Measurements from ENCODE around the gene TEX22.

Gene TEX22

DNA sequence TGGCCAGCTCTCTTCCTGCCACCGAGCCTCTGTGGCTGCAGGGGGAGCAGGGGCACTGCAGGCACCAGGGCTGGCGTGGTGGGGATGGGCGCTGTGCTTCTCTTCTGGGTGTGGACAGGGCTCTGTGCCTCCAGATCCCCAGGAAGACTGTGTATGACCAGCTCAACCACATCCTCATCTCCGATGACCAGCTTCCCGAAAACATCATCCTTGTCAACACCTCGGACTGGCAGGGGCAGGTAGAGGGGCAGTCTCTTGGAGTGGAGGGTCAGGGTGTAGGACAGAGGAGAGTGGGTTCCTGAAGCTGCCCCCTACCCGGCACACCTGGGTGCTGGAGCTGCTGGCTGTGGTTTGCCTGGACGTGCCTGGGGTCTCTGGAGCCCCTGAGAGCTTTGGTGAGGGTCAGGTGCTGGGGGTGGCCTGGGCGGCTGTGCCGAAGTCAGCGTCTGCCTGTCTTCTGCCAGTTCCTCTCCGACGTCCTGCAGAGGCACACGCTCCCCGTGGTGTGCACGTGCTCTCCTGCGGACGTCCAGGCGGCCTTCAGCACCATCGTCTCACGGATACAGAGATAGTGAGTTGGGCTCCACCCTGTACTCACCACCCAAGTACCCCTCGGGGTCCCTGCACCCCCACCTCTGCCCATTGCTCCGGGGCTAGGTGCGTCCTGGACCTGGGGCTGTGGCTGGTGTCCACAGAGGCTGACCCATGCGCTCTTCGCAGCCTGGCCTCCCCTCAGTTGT is 15.8 kb upstream of the TEX22 start:
- H3K4me1 Mint-ChIP-seq = no peaks in the 10 kb centered on the region
- DNase-seq (ENCODE audit: low spot score in 2 of 2) (no peak), ATAC-seq (replicated peaks; ENCODE audit: extremely low read depth, poor library complexity, severe bottlenecking) (no peak)
- no peak overlapping the region for H3K27ac Mint-ChIP-seq (ENCODE audit: low read depth)
- no peak overlapping the region for H3K4me3 Mint-ChIP-seq
- no peaks in the 10 kb centered on the region for H3K9me3 Mint-ChIP-seq
- no peaks in the 10 kb centered on the region for H3K36me3 Mint-ChIP-seq (ENCODE audit: insufficient read depth)
- no peaks in the 10 kb centered on the region for H3K27me3 Mint-ChIP-seq

DNA sequence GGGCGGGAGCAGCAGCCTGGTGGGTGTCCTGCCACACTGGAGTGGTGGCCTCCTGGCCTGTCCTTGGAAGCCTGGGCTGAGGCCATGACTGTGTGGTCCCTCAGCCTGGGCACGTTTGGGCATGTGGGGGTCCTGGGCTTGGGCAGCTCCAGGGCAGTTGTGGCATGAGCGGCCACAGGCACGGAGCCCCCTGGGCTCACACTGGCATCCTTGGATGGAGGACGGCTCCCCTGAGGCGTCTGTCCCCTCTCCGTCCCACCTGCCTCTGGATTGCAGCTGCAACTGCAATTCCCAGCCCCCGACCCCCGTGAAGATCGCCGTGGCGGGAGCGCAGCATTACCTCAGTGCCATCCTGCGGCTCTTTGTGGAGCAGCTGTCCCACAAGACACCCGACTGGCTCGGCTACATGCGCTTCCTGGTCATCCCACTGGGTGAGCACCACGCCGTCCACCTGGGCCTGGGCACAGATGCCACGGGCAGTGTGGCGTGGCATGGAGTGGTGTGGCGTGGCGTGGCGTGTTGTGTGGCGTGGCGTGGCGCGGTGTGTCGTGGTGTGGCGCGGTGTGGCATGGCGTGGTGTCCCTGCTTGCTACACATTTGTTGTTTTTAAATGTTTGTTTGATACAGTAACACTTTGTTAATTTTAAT is 15.1 kb upstream of the TEX22 start:
- ATAC-seq (replicated peaks; ENCODE audit: extremely low read depth, poor library complexity, severe bottlenecking) = no peak
- Mint-ChIP-seq H3K9me3 (no peaks in the 10 kb centered on the region), H3K27ac (ENCODE audit: low read depth) (no peak overlapping the region), H3K27me3 (no peaks in the 10 kb centered on the region), H3K4me1 (no peaks in the 10 kb centered on the region), H3K36me3 (ENCODE audit: insufficient read depth) (peaks cover under 1% of the 10 kb centered on the region), H3K4me3 (no peak overlapping the region)
- no peak for DNase-seq (ENCODE audit: low spot score in 2 of 2)

DNA sequence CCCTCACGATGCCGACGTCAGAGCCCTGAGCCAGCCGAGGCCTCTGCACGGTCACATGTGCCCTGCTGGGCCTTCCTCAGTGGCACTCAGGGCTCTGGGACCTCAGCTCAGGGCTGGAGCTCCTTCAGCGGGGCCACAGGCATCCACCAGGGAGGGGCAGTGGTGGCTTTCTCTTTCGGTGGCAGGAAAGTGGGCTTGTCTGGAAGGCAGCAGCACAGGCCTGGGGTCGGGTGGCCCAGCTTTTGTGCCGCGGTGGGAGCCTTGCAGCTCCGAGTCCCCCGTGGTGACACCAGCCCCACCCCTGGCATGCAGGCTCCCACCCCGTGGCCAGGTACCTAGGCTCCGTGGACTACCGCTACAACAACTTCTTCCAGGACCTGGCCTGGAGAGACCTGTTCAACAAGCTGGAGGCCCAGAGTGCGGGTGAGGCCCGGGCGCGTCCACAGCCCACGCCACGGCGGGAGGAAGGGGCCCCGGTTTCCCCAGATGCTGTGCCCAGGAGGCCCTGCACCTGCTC is 14.2 kb upstream of the TEX22 start:
- no peaks in the 10 kb centered on the region for H3K4me1 Mint-ChIP-seq
- DNase-seq (ENCODE audit: low spot score in 2 of 2) = no peak
- H3K36me3 Mint-ChIP-seq (ENCODE audit: insufficient read depth) = peaks cover 3% of the 10 kb centered on the region
- ATAC-seq (replicated peaks; ENCODE audit: extremely low read depth, poor library complexity, severe bottlenecking) = no peak
- H3K4me3 Mint-ChIP-seq = no peak overlapping the region
- H3K9me3 Mint-ChIP-seq = no peaks in the 10 kb centered on the region
- no peaks in the 10 kb centered on the region for H3K27me3 Mint-ChIP-seq
- no peak overlapping the region for H3K27ac Mint-ChIP-seq (ENCODE audit: low read depth)

DNA sequence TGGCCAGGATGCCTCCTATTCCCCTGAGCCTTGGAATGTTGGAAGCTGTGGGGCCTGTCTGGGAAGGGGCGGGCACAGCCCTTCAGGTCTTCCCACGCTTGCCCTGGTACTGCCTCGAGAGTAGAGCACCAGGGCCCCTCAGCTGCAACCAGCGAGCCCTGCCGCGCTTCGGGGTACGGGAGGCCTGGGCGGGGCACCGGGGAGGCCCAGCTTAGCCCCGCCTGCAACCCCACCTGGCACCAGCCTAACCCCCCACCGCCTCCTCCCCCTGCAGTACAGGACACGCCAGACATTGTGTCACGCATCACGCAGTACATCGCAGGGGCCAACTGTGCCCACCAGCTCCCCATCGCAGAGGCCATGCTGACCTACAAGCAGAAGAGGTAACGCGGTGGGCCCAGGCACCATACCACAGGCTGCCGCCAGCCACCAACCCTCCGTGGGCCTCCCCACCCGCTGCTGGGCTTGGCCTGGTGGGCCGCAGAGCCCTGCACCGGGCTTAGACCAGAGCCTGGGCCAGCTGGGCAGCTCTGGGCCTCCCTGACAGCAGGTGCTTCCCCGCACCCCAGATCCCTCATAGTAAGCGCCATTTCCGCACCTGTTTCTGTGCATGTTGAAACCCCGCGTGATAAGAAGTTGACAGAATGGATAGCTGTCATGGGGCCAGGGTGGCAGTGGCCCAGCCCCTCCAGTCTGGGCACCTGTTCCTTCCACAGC is 13.6 kb upstream of the TEX22 start:
- Mint-ChIP-seq H3K9me3 (no peaks in the 10 kb centered on the region), H3K27ac (ENCODE audit: low read depth) (no peak overlapping the region), H3K4me3 (no peak overlapping the region), H3K36me3 (ENCODE audit: insufficient read depth) (peaks cover 3% of the 10 kb centered on the region), H3K4me1 (no peaks in the 10 kb centered on the region), H3K27me3 (no peaks in the 10 kb centered on the region)
- ATAC-seq (replicated peaks; ENCODE audit: extremely low read depth, poor library complexity, severe bottlenecking) = no peak
- no peak for DNase-seq (ENCODE audit: low spot score in 2 of 2)

GRCh38 chr14:105385322-105385637 is 13.1 kb upstream of the TEX22 start:
- Mint-ChIP-seq H3K27ac (ENCODE audit: low read depth) (no peak overlapping the region), H3K4me1 (no peaks in the 10 kb centered on the region), H3K4me3 (no peak overlapping the region), H3K27me3 (no peaks in the 10 kb centered on the region), H3K36me3 (ENCODE audit: insufficient read depth) (peaks cover 3% of the 10 kb centered on the region), H3K9me3 (no peaks in the 10 kb centered on the region)
- ATAC-seq (replicated peaks; ENCODE audit: extremely low read depth, poor library complexity, severe bottlenecking) = no peak
- no peak for DNase-seq (ENCODE audit: low spot score in 2 of 2)

DNA sequence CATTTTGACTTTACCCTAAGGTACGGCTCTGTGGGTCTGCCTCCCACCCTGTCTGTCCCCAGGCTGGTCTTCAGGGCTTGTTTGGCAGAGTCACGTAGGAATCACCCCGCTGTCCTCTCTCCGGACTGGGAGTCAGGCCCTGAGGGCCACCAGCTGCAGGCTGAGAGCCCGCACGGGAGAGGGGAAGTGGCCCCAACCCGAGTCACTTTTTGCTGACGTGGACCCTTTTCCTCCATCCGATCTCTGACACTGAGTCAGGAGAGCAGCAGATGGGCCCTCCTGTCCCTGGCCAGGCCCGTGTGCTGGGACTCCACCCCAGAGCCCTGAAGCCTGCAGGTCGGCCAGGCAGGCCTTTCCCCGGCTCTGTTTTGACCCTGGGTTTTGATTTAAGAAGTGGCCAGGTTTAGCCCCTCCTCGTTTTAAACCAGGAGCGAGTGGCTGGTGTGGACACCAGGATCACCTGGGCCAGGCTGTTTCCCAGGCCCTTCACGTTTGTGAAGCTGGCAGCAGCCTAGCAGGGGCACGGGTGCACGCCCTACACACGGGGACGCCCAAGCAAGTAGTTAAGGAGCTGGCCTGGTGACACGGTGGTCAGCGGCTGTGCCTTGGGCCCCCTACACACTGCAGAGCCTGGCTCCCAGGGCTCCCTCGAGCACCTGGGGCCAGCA is 12.5 kb upstream of the TEX22 start:
- H3K4me3 Mint-ChIP-seq = no peak overlapping the region
- ATAC-seq (replicated peaks; ENCODE audit: extremely low read depth, poor library complexity, severe bottlenecking) (no peak), DNase-seq (ENCODE audit: low spot score in 2 of 2) (no peak)
- H3K9me3 Mint-ChIP-seq = no peaks in the 10 kb centered on the region
- H3K36me3 Mint-ChIP-seq (ENCODE audit: insufficient read depth) = peaks cover 3% of the 10 kb centered on the region
- no peak overlapping the region for H3K27ac Mint-ChIP-seq (ENCODE audit: low read depth)
- no peaks in the 10 kb centered on the region for H3K4me1 Mint-ChIP-seq
- H3K27me3 Mint-ChIP-seq = no peaks in the 10 kb centered on the region

DNA sequence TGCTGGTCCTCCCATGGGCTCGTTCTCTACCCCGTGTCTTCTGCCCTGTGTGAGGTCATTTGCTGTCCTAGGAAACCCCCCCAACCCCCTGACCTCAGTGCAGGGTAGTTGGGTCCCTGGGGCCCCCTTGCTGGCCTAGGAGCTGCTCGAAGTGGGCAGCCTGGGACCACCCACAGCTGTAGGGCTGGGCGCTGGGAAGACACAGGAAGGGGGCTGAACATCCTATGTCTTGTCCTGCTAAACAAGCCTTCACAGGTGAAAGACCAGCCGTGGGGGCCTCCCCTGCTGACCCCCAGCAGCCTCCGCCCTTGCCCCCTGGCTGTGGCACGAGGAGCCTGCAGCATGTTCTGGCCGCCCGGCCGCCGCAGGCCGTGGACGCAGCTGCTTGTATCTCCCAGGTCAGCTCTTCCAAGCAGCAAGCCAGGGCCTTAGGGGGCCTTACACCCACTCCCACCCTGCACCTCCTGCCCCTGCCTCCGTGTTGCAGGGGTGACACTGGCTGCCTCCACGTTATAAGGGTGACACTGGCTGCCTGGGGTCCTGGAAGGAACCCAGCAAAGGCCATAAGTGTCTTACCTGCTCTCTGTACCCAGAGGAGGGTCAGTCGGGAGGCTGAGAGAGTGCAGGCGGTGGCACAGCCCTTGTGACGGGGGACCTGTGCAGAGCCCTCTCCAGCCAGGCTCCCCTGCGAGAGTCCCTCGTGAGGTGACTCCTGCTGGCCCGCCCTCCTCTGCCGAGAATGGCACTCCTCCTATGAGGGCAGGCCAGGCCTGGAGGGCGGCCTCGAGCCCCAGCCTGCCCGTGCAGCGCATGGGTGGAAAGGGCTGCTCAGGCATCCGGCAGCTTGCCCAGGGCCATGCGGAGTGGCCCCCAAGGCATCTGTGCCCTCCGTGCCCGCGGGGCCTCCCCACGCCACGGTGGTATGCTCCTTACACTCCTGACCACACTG is 11.5 kb upstream of the TEX22 start:
- Mint-ChIP-seq H3K27ac (ENCODE audit: low read depth) (no peak overlapping the region), H3K9me3 (no peaks in the 10 kb centered on the region), H3K27me3 (no peaks in the 10 kb centered on the region), H3K36me3 (ENCODE audit: insufficient read depth) (peaks cover 3% of the 10 kb centered on the region), H3K4me1 (no peaks in the 10 kb centered on the region), H3K4me3 (no peak overlapping the region)
- DNase-seq (ENCODE audit: low spot score in 2 of 2) = no peak
- ATAC-seq (replicated peaks; ENCODE audit: extremely low read depth, poor library complexity, severe bottlenecking) = no peak

GRCh38 chr14:105387530-105387922 is 10.8 kb upstream of the TEX22 start:
- peaks cover 3% of the 10 kb centered on the region for H3K36me3 Mint-ChIP-seq (ENCODE audit: insufficient read depth)
- ATAC-seq (replicated peaks; ENCODE audit: extremely low read depth, poor library complexity, severe bottlenecking) = no peak
- no peak overlapping the region for H3K27ac Mint-ChIP-seq (ENCODE audit: low read depth)
- no peaks in the 10 kb centered on the region for H3K4me1 Mint-ChIP-seq
- no peaks in the 10 kb centered on the region for H3K27me3 Mint-ChIP-seq
- no peak for DNase-seq (ENCODE audit: low spot score in 2 of 2)
- H3K4me3 Mint-ChIP-seq = no peak overlapping the region
- H3K9me3 Mint-ChIP-seq = no peaks in the 10 kb centered on the region

DNA sequence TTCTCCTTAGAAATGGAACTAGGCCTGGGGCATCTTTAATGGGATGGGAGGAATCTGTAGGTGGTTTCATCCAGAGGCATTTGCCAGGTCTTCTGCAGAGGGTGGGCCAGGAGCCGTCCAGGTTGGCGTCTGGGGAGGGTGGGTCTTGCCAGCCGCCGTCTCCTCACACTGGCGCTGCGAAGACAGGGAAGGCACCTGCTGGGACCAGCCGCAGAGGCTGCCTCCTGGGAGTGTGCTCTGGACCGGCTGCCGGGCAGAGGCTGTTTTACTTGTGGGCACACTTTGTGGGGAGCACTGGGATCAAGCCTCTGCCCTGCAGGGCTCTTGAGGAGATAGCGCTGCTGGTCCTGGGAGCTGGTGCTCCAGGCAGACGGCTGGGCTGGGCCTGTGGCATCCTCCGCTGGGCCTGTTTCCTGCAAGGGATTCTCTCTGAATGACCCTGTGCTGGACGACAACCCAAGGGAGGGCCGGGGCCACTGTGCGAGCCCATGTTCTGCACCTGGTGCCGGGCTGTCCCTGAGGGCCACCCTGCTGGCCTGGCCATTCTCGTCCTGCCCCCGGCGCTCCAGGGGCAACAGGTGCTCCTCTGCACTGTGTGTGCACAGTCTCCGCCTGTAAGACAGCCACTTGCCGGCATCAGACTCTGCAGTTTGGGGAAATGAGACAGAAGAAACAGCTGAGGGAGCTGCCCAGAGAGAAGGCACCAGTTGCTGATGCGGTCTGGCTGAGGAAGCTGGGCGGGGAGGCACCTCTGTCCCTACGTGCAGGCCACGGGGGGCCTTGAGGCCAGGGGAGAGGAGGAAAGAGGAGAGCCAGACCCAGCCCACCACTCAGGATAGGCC is 10.0 kb upstream of the TEX22 start:
- Mint-ChIP-seq H3K9me3 (no peaks in the 10 kb centered on the region), H3K36me3 (ENCODE audit: insufficient read depth) (peaks cover 3% of the 10 kb centered on the region), H3K27ac (ENCODE audit: low read depth) (no peak overlapping the region), H3K4me3 (no peak overlapping the region), H3K4me1 (no peaks in the 10 kb centered on the region), H3K27me3 (no peaks in the 10 kb centered on the region)
- ATAC-seq (replicated peaks; ENCODE audit: extremely low read depth, poor library complexity, severe bottlenecking) (no peak), DNase-seq (ENCODE audit: low spot score in 2 of 2) (no peak)

DNA sequence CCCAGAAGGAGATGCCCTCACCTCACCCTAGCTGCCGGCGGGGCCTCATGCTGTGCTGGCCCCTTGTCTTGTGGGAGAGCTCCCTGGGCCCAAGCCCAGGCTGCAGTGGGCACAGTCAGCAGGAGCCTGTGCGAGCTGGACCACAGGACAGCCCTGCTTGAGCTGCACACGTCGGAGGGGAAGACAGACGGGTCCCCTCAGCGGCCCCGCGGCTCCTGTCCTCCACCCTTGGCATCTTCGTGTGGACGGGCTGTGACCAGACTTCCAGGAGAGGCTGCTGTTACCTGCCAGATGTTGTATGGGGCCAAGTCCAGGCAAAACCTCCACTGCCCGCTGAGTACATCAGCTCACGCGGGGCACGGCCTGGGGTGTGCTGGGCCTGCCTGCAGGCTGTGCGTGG is 9.4 kb upstream of the TEX22 start:
- Mint-ChIP-seq H3K4me1 (no peaks in the 10 kb centered on the region), H3K4me3 (no peak overlapping the region), H3K36me3 (ENCODE audit: insufficient read depth) (peaks cover 3% of the 10 kb centered on the region), H3K9me3 (no peaks in the 10 kb centered on the region), H3K27me3 (no peaks in the 10 kb centered on the region), H3K27ac (ENCODE audit: low read depth) (no peak overlapping the region)
- ATAC-seq (replicated peaks; ENCODE audit: extremely low read depth, poor library complexity, severe bottlenecking) = no peak
- DNase-seq (ENCODE audit: low spot score in 2 of 2) = no peak

DNA sequence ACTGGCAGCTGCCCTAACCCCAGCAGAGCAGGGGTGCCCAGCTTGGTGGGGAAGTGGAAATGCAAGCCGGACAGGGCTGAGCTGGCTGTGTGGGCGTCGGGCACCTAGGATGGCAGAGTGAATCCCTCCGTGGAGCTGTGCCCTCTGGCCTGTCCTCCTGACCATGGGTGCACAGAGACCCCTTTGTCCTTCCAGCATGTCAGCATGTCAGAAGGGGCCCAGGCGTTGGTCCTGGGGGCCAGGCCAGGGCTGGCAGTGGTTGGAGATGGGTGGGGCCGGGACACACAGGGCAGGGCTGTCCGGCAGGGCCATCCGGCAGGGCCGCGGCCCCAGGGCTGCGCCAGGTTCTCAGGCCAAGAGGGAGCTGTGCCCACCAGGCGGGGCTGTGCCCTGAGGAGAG is 8.8 kb upstream of the TEX22 start:
- no peak for DNase-seq (ENCODE audit: low spot score in 2 of 2)
- Mint-ChIP-seq H3K4me3 (no peak overlapping the region), H3K36me3 (ENCODE audit: insufficient read depth) (peaks cover 3% of the 10 kb centered on the region)

More for the DNA sequence above, 8.8 kb upstream of the TEX22 start:
- Mint-ChIP-seq H3K9me3 (no peaks in the 10 kb centered on the region), H3K27ac (ENCODE audit: low read depth) (no peak overlapping the region), H3K4me1 (no peaks in the 10 kb centered on the region), H3K27me3 (no peaks in the 10 kb centered on the region)
- ATAC-seq (replicated peaks; ENCODE audit: extremely low read depth, poor library complexity, severe bottlenecking) = no peak

All from central memory CD8-positive, alpha-beta T cell (primary cell).